NCI-H774 (cell line): ENCODE data around the gene DGAT2L6.
"Not testable (repeated sequence)": the region's sequence is repeated elsewhere in the genome, so short reads cannot be mapped to it uniquely, and the experiment has no call there.

Experiments used
- DNase-seq: peaks from one replicate; lab custom pipeline; 2025; lab: John Stamatoyannopoulos, UW

Gene DGAT2L6

GRCh38 chrX:70196961-70197720, 19.9 kb downstream of the DGAT2L6 start:
- DNase-seq: peak; percentile 5

- no peak for DNase-seq
Observed at GRCh38 chrX:70201732-70202131, 24.4 kb downstream of the DGAT2L6 start.

DNA sequence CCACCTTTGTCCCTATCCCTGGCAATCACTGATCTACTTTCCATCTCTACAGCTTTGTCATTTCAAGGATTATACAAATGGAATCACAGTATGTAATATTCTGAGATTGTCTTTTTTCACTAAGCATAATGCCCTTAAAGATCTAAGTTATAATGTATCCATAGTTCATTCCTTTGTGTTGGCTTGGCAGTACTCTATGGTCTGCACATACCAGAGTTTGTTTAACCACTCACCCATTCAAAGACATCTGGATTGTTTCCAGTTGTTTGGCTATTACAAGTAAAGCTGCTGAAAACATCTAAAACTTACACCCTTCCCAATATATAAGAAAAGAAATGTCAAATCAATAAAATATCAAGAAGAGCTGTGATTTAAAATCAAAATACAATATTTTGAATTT, 31.2 kb downstream of the DGAT2L6 start:
- no peak for DNase-seq

GRCh38 chrX:70209570-70209969, 32.3 kb downstream of the DGAT2L6 start:
- DNase-seq: not testable (repeated sequence)

- DNase-seq: no peak
Observed at GRCh38 chrX:70219938-70220764, 42.9 kb downstream of the DGAT2L6 start.

GRCh38 chrX:70226048-70226447, 48.8 kb downstream of the DGAT2L6 start:
- DNase-seq: no peak

DNA sequence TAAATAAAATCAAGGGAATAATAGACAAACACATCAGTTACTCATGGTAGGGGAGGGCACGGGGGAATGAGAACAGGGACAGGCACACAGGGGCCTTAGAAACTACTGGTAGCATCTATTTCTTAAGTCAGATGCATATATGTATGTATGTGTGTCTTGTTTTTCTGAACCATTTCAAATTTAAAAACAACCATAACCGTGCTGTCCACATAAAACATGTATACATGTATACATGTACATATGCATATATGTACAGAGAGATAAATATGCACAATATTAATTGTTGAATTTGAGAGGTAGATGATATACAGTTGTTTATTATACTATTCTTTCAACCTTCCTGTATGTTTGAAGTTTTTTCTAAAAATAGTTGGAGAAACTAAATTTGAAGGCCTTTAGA, 49.4 kb downstream of the DGAT2L6 start:
- no peak for DNase-seq

GRCh38 chrX:70231666-70232065, 54.4 kb downstream of the DGAT2L6 start:
- no peak for DNase-seq

GRCh38 chrX:70234355-70234754, 57.1 kb downstream of the DGAT2L6 start, which contains the start of gene AWAT1:
Gene AWAT1, plus strand, starts transcription at chrX:70234655. Its CDS starts 41 bp downstream, at chrX:70234696.
- DNase-seq: no peak

DNA sequence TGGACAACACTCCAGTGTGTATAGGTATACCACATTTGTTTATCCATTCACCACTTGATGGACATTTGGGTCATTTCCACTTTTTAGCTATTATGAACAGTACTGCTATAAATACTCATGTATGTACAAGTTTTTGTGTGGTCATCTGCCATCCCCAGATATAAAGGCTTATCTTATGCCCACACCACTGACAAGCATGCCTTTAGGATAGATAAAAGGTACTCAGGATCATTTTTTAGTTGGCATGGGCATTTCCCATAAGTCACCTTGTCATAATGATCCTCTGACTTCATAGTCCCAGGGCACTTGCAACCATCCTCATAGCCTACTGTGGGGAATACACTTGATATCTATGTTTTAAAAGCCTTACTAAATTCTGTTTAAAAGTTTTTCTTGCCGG, 63.5 kb downstream of the DGAT2L6 start:
- no peak for DNase-seq

GRCh38 chrX:70241501-70241900, 64.2 kb downstream of the DGAT2L6 start:
- no peak for DNase-seq

GRCh38 chrX:70243601-70244000, 66.3 kb downstream of the DGAT2L6 start:
- not testable (repeated sequence) for DNase-seq

DNA sequence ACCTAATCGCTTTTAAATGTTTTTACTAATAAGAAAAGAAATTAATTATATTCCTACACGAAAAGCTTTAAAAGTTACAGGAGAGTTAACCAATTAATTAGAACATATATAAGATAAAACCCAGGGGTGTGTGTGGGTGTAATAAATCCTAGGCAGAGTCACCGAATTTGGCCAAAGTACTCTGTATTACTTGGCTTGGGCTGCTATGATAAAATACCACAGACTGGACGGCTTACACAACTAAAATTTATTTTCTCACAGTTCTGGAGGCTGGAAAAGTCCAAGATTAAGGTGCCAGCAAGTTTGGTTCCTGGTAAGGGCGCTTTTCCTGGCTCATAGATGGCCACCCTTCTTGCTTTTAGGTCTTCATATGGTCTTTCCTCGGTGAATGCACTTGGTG, 67.6 kb downstream of the DGAT2L6 start:
- DNase-seq: no peak

DNA sequence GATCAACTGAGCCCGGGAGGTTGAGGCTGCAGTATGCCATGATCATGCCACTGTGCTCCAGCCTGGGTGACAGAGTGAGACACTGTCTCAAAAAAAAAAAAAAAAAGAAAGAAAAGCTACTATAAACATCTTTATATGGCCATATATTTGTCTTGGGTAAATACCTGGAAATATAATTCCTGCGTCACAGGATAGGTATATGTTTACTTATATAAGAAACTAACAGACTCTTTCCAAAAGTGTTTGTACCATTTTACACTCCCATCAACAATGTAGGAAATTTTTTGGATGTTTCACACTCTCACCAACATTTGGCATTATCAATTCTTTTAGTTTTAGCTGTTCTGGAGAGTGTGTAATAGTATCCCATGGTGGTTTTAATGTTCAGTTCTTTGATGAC, 70.0 kb downstream of the DGAT2L6 start:
- no peak for DNase-seq

DNA sequence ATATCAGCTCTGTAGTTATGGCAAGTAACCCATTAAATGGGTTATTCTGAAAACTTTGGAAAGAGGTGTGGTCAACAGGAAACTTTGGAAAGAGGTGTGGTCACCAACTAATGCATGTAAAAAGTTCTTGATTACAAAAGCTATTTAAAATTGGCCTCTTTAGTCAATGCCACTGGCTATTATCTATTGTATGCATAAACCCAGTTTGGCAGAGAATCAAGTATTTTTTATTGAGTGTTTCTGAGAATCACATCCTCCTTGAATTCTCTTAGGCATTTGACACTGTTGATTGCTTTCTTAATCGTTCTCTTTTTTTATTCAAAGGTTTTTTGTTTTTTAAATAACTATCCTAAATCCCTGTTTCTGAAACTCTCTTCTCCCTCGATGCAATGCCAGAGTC, 75.2 kb downstream of the DGAT2L6 start:
- DNase-seq: no peak

DNA sequence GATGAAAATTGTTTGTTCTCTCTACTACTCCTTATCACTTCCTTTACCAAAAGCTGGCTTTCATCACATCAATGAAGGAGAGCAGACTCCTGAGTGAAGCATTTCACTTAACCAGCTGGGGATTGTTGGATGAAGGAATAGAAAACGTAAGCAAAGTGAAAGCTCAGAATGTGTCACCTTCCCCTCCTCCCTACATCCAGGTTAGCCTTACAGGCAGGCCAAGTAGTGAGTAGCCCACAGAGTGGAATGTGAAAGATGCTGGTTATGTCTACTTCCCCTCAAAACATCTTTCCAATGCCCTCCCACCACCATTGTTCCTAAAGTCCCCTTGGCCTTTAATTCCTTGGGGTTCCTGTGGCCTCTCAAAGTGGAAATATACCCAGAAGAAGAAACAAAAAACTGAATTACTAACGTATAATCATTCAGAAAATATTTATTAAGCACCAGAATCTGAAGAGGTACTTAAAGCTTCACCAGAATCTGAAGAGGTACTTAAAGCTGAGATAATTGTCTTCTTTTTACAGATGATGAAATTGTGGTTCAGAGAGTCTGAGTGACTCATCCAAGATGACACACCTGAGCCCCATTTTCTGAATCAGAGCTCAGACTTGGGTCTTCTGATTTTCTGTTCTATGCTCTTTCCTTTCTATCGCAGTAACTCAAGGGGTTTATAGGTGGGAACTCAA, 76.2 kb downstream of the DGAT2L6 start:
- no peak for DNase-seq

- no peak for DNase-seq
Observed at GRCh38 chrX:70254063-70254400, 76.7 kb downstream of the DGAT2L6 start.

DNA sequence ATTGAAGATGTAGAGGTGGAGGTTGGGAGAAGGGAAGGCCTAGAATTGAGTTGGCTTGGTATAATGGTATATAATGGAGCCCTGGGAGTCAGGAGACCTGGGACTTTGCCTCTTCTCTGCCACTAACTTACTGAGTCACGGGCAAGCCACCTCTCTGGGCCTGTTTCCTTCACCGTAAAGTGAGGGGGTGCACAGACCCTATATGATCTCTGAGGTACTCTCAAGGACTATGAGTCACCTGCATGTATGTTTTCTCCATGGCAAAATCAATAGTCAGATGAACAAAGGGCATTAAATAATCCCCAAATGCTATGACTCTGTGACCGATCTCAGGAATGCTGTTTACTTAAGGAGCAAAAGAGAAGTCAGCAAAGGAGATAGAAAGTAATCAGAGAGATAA, 77.6 kb downstream of the DGAT2L6 start:
- DNase-seq: no peak
